Cortex of kidney (tissue), 1 donor: Measurements from ENCODE around the gene SUSD3.
"Not testable (repeated sequence)": the region's sequence is repeated elsewhere in the genome, so short reads cannot be mapped to it uniquely, and the experiment has no call there.

Source experiments
- DNase-seq: peaks from one replicate; lab custom pipeline; 2025; lab: John Stamatoyannopoulos, UW

SUSD3 gene

DNA sequence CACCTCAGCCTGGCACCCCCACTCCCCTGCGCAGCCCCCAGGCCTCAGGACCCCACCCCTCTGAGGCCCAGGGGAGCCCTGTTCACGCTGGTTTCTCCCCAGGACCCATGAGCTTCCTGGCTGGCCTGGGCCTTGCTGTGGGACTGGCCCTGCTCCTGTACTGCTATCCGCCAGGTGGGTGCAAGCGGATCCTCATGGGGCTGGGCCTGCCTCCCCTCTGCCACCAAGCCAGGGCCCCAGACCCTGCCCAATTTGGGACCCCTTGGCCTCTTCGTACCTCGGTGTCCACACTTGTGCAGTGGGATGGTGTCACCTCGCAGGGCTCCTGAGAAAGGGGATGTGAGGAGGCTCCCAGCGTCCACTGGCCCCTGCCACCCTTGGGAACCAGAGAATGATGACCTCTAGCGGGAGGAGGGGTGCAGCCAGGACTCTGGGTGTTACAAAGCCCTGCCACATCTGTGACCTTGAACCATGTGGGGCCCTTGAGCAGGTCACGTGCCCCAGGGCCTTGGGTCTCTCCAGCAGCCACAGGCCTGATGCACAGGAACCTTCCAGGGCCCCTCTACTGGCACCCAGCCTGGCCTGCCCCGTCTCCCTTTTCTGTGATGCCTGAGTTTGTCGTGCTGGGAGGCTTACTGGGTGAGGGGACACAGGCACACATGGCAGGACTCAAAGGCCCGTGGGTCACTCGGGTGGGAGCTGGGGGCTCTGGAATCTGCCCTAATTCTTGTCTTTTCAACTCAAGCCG lies 53.8 kb downstream of the SUSD3 start:
- DNase-seq, result no peak

DNA sequence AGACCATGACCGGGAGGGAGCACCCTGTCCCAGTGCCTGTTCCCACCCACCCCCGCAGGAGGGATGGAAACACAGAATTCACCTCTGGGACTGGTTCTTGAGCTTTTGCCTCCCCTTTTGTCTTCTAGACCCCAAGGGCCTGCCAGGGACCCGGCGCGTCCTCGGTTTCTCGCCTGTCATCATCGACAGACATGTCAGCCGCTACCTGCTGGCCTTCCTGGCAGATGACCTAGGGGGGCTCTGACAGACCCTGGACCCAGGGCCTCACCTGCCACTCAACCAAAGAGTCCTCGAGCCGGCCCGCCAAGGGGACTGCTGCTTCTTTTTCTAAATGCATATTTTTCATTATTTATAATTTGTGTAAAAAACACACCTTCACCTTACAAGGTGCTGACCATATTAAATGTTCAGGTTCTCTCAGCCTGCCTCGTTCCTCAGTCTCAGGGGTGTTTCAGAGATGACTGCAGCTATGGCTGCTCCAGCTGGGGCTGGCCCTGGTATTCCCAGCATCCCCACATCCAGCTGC lies 54.4 kb downstream of the SUSD3 start:
- no peak for DNase-seq

DNA sequence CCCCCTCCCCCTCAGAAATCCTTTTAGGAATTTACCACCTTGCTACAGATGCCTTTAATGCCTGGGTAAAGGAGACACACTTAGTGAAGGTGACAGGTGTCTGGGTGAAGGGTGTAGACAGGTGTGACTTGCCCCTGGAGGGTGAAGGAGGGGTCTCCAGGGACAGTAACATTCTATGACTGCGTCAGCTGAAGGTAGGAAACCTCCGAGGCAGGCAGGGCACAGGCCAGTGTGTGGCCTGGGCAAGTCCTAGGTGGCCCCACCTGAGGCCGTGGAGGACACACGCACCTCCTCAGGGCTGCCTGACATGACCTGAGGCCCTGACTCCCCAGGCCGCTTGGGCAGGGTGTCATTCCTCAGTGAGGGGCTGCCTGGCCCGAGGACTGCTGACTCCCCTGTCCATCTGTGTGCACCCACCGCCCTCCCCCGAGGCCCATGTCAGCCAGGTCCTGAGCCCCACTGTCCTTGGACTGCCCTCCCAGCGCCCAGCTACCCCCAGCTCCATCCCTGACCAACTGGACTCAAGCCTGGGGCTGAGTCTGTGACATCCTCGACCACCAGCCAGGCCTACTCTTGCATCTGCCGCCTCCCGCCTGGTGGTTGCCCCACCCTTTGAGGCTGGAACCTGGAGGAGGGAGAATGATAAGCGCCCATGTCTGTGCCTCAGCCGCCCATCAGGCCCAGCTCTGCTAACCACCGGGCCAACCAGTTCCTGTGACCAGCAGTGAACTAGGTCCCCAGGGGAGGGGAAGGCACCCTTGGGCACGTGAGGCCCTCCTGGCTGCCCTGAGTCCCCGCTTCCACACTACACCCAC lies 55.9 kb downstream of the SUSD3 start:
- no peak for DNase-seq

DNA sequence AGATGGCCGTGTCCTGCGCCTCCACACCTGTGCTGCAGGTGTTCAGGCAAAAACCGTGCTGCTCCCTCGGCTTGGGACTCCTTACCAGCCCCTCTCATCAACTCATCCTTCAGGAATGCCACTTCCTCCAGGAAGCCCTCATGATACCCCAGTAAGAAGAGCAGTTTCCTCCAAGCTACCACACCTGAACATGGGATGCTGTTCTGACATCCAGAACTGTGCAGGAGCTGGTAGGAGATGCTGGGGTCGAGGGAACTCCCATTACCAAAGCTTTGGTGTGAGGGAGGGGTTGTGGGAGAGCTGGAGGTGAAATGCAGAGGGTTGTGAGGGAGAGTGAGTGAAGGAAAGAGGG lies 56.5 kb downstream of the SUSD3 start:
- no peak for DNase-seq

DNA sequence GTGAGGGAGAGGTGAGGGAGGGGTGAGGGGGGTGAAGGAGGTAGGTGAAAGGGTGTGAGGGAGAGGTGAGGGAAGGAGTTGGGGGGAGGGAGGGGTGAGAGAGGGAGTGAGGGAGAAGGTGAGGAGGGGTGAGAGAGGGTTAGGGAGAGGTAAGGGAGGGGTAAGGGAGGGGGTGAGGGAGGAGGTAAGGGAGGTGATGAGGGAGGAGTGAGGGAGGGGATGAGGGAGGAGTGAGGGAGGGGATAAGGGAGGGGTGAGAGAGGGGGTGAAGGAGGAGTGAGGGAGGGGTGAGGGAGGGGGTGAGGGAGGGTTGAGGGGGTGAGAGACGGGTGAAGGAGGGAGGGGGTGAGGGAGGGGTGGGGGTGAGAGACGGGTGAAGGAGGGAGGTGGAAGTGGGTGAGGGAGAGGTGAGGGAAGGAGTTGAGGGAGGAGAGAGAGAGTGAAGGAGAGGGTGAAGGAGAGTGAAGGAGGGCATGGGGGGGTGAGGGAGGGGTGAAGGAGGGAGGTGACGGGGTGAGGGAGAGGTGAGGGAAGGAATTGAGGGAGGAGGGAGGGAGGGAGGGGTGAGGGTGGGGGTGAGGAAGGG lies 57.1 kb downstream of the SUSD3 start:
- DNase-seq, result no peak

DNA sequence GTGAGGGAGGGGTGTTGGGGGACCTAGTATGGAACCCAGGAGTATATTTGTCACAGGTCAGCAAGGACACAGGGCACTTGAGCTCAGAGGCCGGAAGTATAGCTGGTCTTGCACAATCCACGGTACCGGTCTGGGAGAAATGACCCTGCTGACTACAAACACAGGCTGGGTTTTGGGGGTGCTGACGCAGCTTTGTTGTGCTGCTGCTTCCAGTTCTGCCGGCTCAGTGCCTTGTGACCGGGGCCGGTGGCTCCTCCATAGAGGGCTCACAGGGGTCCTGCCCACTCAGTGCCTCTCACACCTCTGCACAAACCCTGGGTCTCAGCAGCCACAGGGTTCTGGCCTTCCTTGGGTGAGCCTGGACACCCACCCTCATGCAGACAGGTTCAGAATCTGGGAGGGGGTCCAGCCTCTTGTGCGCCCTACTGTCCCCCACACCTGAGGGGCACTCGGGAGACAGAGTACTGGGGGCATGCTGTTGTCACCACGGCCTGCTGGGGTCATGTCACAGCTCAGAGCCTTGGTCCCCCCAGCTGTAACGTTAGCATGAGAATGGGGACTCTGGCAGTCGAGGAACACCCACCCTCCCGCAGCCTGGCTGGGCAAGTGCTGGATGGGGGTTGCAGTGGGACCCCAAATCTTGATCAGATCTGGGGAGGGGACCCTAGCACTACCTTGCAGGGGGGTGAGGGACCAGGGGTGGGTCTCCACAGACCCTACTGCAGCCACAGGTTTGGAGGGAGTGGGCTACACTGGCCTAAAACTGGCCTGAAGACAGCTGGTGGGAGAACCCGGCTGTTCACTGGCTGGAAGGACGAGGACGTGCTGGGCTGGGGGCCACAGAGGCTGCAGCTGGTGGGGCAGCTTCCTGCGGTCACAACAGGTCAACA lies 57.8 kb downstream of the SUSD3 start:
- DNase-seq, result no peak

DNA sequence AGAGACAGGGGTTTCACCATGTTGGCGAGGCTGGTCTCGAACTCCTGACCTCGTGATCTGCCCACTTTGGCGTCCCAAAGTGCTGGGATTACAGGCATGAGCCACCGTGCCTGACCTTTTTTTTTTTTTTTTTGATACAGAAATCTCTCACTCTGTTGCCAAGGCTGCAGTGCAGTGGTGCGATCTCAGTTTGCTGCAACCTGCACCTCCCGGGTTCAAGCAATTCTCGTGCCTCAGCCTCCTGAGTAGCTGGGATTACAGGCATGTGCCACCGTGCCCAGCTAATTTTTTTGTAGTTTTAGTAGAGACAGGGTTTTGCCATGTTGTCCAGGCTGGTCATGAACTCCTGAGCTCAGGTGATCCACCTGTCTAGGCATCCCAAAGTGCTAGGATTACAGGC lies 59.0 kb downstream of the SUSD3 start:
- not testable (repeated sequence) for DNase-seq

DNA sequence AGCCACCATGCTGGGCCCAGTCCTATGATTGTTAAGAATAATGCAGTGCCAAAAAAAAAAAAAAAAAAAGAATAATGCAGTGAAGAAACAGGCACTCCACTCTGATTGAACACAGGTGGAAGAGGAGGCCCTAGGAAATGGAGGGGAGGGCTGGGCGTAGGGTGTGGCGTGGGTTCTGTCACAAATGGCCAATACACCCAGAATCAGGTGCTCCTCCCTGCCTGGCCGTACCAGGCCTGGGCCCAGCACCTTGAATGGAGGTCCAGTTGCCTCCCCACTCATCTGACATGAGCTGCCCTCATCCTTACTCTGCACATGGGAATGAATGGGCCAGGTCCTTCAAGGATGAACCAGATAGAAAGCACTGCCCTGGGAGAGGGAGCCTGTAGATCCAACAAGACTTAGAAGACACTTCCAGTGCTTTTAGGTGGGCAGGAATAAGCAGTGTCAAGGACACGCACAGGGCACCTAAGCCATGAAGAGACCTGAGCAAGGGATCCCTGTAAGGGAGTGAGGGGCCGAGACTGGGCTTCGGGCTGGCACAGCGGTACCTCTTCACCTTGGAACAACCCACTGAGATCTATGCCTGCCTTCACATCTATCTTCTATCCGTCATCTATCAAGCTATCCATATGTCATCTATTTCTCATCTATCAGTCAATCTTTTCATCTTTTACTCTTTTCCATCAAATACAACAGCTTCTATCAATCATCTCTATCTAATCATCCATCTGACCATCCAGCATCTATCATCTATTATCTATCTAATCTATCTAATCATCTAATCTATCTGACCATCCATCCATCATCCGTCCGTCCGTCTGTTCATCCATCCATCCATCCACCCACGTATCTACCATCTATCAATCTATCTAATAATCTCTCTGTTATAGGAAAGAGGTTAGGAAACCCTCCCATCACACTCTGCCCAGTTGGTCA lies 59.7 kb downstream of the SUSD3 start:
- DNase-seq, result no peak

DNA sequence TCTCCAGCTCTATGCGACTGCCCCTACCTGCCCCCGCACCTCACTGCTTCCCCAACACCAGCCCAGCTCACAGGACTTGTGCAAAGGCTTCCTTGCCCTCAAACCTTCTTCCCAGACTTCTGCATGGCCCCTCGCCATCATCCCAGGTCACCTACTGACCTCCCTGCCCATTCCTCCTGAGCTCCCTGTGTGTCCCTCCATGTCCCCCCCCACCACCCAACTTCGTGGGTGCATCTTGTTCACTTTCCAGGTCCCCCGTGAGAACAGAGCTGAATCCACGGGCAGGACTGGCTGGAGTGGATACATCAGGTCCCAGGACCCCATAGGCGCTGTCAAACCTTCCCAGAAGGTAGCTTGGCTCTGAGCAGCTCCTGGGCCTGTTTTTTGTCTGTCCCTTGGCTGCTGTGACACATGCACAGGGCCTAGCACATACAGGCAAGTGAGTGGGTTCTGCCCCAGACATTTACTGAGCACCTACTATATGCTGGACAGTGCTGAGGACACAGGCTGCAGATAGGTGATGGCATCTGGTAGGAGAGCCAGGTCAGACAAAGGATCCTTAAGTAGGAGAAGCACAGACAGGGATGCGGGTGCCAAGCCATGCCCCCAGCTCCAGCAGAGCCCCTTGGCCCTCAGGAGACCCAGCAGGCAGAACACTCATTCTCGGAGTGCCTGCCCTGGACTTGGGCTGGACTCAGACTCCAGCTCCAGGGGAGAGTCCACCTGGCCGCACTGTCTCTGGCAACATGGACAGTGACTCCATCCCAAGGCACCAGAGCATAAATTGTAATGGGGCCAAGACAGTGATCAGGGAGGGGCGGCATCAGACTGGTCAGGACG lies 60.6 kb downstream of the SUSD3 start:
- DNase-seq, result no peak

DNA sequence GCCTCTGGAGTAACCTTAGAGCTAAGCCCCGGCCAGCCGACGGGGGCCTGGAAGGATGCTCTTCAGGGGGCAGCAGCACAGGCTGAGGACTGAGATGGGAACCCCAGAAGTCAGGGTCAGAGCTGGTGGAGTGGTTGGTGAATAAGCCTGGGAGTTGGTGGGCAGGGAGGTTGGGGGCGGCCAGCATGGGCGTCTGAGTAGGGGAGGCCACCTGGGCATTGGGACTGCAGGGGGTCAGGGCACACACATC lies 61.1 kb downstream of the SUSD3 start:
- DNase-seq, result no peak

DNA sequence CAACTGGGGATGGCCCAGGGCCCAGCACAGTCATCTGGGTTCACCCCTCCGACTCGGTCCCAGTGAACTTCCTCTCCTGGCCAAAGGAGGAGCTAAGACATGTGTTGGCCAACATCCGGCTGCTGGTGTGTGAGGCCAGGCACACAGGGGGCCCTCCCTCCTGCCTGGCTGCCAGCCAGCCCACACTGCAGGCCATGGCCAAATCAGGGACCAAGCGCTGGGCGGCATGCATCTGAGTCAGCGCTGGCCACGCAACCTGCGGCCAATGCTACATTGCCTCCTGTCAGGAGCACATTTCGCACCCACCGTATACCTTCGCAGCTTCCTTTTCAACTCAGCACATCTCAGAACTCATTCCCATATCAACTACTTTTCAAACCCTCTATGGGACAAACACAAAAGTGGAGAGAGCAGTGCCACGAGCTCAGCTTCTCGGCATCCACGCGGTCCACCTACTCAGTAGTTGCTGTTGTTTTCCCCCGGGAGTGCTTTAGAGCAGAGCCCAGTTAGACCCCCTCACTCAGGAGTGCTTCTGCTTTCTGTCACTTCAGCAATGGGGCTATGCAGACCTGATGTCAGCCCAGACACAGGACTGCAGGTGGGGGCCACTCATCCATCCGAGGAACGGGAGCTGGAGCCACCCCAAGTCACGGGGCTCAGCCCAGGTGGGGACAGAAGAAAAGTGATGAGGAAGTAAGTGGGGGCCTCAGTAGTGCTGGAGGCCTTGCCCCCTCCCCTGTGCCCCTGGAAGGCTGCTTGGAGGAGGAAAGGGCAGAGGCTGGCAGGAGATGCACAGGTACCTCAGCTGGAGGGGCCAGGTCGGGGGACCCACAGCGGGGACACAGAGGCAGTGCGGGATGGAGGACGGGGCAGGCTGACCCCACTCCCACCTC lies 61.7 kb downstream of the SUSD3 start:
- no peak for DNase-seq

DNA sequence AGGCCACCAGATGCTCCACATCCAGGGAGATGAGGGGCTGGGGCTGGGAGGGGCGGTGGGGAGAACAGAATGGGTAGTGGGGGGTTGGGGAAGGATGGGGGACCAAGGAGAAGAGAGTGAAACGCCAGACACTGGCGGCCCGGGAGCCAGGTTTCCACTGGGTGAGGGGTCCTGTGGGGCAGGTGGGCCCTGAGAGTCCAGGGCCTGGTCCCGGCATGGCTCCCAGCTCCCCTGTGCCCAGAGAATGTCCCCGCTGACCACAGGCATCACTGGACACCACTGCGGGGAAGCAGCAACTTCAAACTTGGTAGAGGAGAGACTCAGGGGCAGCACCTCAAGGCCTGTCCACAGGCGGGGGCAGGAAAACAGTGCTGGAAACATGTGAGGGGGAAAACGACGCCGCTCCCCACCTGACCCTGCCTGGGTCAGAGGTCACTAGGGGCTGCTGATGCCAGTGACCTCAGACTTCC lies 62.4 kb downstream of the SUSD3 start:
- DNase-seq, result no peak

DNA sequence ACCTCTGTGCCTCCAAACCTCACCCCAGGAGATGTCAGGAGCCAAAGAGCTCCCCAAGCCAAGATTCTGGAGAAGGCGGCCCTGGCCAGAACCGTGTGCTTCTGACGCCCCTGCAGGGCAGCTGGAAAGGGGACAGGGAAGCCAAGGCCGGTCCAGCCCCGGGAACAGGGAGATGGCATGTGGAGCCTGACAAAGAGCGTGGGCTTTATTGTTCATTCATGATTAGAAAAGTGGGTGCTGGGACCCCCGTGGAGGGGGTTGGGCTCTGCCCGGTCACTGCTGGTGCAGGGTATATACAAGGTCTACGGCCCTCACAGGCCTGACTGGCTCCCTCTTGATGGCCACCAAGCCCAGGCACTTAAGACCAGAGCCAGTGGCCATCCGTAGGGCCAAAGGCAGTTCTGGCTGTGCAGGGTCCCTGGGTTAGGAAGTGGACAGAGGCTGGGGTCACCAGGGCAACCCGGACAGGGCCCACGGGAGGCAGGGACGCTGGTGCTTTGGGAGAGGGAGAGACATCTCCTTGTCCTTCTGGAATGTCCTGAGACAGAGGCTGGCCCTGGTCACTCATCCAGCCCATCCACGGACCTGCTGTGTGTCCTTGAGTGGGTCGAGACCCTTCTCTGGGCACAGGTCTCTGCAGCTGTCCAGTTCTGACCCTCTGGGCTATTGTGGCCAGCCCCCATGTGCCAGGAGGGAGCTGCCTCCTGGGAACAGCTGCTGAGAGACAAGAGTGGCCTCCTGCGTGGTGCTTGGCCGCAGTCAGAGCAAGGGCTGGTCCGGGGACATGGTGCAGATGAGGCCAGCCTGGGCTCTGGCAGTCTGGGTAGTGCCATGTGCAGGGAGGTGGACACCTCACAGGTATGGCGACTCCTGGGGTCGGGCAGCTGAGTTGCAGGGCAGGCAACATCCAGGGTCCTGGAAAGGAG lies 63.1 kb downstream of the SUSD3 start:
- DNase-seq, result no peak

DNA sequence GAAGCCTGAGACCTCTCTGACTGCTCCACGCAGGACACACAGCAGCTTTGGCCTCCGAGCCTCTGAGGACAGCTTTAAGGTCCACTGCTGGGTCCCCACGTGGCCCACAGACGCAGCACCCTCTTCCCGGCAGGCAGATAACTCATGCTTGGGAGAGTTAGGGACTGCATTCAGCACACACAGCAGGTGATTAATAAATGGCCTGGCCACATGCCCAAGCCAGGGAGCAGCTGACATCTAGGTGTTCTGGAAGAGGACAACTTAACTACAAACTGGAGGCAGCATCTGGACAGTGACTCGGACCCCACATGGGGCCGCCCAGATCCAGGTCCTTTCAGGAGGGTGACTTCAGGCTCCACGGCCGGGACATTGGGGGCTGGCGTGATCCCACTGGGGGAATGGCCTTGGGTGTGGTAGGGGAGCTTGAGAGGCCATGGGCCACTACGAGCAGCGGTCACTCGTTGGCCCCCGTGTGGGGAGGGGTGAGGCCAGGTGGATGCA lies 64.3 kb downstream of the SUSD3 start:
- DNase-seq, result no peak

DNA sequence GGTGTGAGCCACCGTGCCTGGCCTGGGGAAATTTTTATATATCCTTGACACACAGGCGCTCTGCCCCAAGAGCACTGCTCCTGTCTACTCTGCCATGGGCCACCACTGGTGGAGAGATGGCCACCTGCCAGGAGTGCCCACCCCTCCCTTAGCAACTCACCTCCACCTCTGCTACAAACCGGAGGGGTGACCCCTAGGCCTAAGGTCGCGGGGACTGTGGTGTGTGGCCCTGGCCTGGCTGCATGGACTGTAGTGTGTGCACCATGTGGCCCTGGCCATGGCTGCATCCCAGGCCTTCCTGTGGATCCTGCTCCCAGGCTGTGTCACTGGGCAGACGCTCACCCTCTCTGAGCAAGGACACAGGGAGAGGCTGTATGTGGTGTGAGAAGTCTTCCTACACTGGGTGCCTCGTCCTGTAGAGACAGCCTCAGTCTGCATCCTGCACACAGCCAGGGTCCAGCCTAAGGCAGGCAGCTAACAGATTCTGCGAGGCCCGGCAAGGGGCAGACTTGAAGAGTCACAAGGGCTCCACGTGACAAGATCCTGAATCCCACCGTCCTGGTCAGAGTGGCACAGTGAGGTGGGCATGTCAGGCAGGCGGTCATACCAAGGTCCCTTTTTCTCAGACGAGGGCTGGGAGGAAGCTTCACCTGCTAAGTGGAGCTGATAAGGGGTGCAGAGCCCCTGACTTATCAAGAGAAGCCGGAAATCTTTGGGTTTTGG lies 65.2 kb downstream of the SUSD3 start:
- DNase-seq, result no peak

DNA sequence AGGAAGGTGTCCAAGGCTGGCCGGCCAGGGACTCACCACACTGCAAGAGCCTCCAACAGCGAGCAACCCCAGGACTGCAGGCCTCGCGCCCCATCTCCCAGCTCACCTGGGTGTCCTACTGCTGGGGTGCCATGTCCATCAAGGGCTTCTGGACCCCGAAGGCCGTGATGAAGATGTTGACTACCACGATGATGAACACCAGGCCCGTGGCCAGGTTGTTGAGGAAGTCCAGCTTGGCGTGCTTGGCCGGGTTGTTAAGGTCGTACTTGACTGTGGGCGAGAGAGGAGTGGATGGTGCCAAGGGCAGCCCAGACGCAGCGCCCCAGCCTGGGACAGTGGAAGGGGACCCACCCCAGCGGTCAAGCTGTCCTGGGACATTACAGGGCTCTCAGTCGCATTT lies 66.3 kb downstream of the SUSD3 start:
- no peak for DNase-seq

DNA sequence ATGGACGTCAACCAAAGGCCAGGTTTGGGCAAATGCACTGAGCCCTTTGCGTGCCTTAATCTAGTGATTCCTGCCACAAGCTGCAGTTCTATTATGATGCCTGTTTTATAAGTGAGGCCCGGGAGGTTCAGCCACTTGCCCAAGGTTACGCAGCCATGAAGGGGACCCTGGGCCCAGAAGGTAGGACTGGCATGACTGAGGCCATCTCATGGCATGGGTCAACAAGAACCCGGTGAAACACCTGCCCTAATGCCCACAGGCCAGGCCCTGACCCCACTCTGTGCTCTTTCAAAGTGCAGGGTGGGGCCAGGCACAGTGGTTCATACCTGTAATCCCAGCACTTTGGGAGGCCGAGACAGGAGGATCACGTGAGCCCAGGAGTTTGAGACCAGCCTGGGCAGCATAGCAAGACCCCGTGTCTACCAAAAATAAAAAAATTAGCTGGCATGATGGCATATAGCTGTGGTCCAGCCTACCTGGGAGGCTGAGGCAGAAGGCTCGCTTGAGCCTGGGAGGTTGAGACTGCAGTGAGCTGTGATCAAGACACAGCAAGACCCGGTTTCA lies 66.9 kb downstream of the SUSD3 start:
- no peak for DNase-seq
